Measurements from ENCODE around the gene PPP3CA. TPM values are rescaled to one million over a fixed set of nuclear protein-coding genes. Genes with fewer than 3 reads are reported as not detected.

The PPP3CA gene
- total and polyA plus RNA-seq, 2 of the 8 experiments (the other 6 are each of a cell fraction or from before 2014, with no cell fraction given) = 7.9 to 35.0 TPM

GRCh38 chr4:101039367-101039766 is 308.0 kb downstream of the PPP3CA start:
- Histone ChIP-seq H2AK5ac (ENCODE audit: low read depth, low read length) (no peak overlapping the region), H2BK15ac (ENCODE audit: low read length) (no peak overlapping the region), H3K14ac (ENCODE audit: insufficient read length) (no peak overlapping the region), H3K4ac (replicated peaks; ENCODE audit: insufficient read length, low read depth, low read length) (no peak overlapping the region), H4K20me1 (replicated peaks in 1 of 2; ENCODE audit: control insufficient read depth in 1 of 2, insufficient read depth in 2 of 2, low read length in 2 of 2) (no peaks in the 10 kb centered on the region), H4K5ac (ENCODE audit: insufficient read length, low read depth, low read length) (no peak overlapping the region), H3K79me1 (ENCODE audit: low read depth, low read length) (no peaks in the 10 kb centered on the region), H3K79me2 (ENCODE audit: control insufficient read depth in 1 of 2, insufficient read depth in 2 of 2, low read length in 2 of 2) (no peaks in the 10 kb centered on the region), H3K9me3 (ENCODE audit: insufficient read depth in 2 of 2, low read depth in 1 of 2, low read length in 1 of 2) (no peaks in the 10 kb centered on the region), H3K27ac (ENCODE audit: low read depth, low read length) (no peak overlapping the region), H4K8ac (ENCODE audit: extremely low read depth, insufficient read depth, low read length) (no peak overlapping the region), H3K27me3 (replicated peaks in 1 of 4; ENCODE audit: control insufficient read depth in 3 of 4, extremely low read depth in 1 of 4, insufficient read depth in 3 of 4, low read length in 3 of 4) (no peaks in the 10 kb centered on the region; a peak in 1 of 7 replicates), H3K9ac (replicated peaks in 1 of 4; ENCODE audit: extremely low read depth in 1 of 4, low read depth in 3 of 4, low read length in 3 of 4) (no peak overlapping the region), H2BK12ac (ENCODE audit: low read depth, low read length) (no peak overlapping the region), H3K4me3 (ENCODE audit: extremely low read depth in 1 of 4, insufficient read depth in 2 of 4, low read depth in 3 of 4, low read length in 4 of 4) (no peak overlapping the region), H4K91ac (replicated peaks; ENCODE audit: insufficient read length, low read length) (no peak overlapping the region), H3K56ac (replicated peaks; ENCODE audit: insufficient read length, low read depth, low read length) (no peak overlapping the region), H2BK120ac (replicated peaks; ENCODE audit: low read depth, low read length) (no peak overlapping the region), H3K36me3 (ENCODE audit: control insufficient read depth in 2 of 4, insufficient read depth in 4 of 4, low read length in 3 of 4) (peaks cover 0 to 4% (median 0%) of the 10 kb centered on the region in 4 experiments; a peak in 3 of 8 replicates), H3K4me1 (replicated peaks in 1 of 4; ENCODE audit: control insufficient read depth in 3 of 4, insufficient read depth in 4 of 4, low read length in 3 of 4) (no peaks in the 10 kb centered on the region; a peak in 1 of 7 replicates), H2BK20ac (ENCODE audit: low read length) (no peak overlapping the region), H3K23ac (ENCODE audit: insufficient read length) (no peak overlapping the region), H3K23me2 (ENCODE audit: low read depth, low read length) (no peaks in the 10 kb centered on the region), H3K4me2 (ENCODE audit: insufficient read depth in 1 of 2, low read depth in 2 of 2, low read length in 2 of 2) (no peak overlapping the region), H2AFZ (ENCODE audit: low read length) (no peak overlapping the region), H3K18ac (ENCODE audit: extremely low read depth, low read length) (no peak overlapping the region), H2BK5ac (ENCODE audit: low read depth, low read length) (no peak overlapping the region)
- FAIRE-seq = no peak
- DNase-seq (ENCODE audit: low read depth in 1 of 2, low spot score in 2 of 2) = no peak
- ChIA-PET POLR2A (ENCODE audit: partially characterized antibody) (no interaction called here), CTCF (ENCODE audit: partially characterized antibody) (interaction anchor here (1.1 to 1.4 kb wide), 2 partner anchors 8 to 11 kb away, joined by 3 to 4 read pairs; no protein-coding TSS in a partner anchor)
- 90% methylated on average over 5 of the region's 5 CpGs; no CpG with 5 or more reads in 1 of the 2 experiments for WGBS, 2 experiments (ENCODE audit: extremely low coverage in 1 of 2, insufficient coverage in 1 of 2, insufficient read length in 1 of 2, insufficient replicate concordance in 2 of 2, low coverage in 1 of 2, low lambda C conversion rate in 2 of 2, missing lambda C conversion rate in 1 of 2)
- TF ChIP-seq SIX5 (IDR thresholded peaks at IDR 0.05; ENCODE audit: low read depth, low read length) = no peak
- TF ChIP-seq MAFK (IDR thresholded peaks at IDR 0.05; ENCODE audit: low read depth, low read length) = no peak
- no peak for TF ChIP-seq TAF7 (optimal IDR thresholded peaks at IDR 0.05; ENCODE audit: borderline replicate concordance, low read depth, low read length)
- TF ChIP-seq E2F6 (IDR thresholded peaks at IDR 0.05) = no peak
- TF ChIP-seq TAF1 (IDR thresholded peaks at IDR 0.05; ENCODE audit: low read depth, low read length) = no peak
- no peak for TF ChIP-seq KDM4A (IDR thresholded peaks at IDR 0.05; ENCODE audit: low read depth, low read length, severe bottlenecking)
- no peak for TF ChIP-seq BRCA1 (IDR thresholded peaks at IDR 0.05; ENCODE audit: low read depth, low read length)
- no peak for TF ChIP-seq KDM5A (IDR thresholded peaks at IDR 0.05; ENCODE audit: low read length)
- no peak for TF ChIP-seq GTF2F1 (IDR thresholded peaks at IDR 0.05; ENCODE audit: borderline replicate concordance, low read depth, low read length)

All from H1 (cell line).